Sigmoid colon (tissue), 4 donors: ENCODE data around the gene NAP1L4.

Experiments used
- EP300 ChIP-seq, 4 donors: sonication (generic); formaldehyde crosslinking; IDR thresholded peaks; one replicate each; pipeline ENCODE4 v1.6.1; 2017; ENCODE audit warnings: antibody characterized with exemption in 4 of 4
- POLR2A ChIP-seq, 2 donors: fragments of 450-650 bp; IDR thresholded peaks; one replicate each; pipeline ENCODE4 v1.6.1; 2016; ENCODE audit warnings: antibody characterized with exemption in 2 of 2, mild to moderate bottlenecking in 2 of 2, moderate library complexity in 2 of 2
- POLR2AphosphoS5 ChIP-seq, 4 donors: sonication (generic); formaldehyde crosslinking; IDR thresholded peaks; one replicate each; pipeline ENCODE4 v1.6.1; 2017; ENCODE audit warnings: antibody characterized with exemption in 4 of 4
- TF ChIP-seq, protein P1 (sequence below), 4 experiments: fragments of 450-650 bp in 3 of 4; fragments of 200-600 bp in 1 of 4; IDR thresholded peaks; one replicate each; pipeline ENCODE4 v1.5.1; 2016 to 2019; ENCODE audit warnings: antibody characterized with exemption in 4 of 4, mild to moderate bottlenecking in 3 of 4, moderate library complexity in 2 of 4

DNA sequence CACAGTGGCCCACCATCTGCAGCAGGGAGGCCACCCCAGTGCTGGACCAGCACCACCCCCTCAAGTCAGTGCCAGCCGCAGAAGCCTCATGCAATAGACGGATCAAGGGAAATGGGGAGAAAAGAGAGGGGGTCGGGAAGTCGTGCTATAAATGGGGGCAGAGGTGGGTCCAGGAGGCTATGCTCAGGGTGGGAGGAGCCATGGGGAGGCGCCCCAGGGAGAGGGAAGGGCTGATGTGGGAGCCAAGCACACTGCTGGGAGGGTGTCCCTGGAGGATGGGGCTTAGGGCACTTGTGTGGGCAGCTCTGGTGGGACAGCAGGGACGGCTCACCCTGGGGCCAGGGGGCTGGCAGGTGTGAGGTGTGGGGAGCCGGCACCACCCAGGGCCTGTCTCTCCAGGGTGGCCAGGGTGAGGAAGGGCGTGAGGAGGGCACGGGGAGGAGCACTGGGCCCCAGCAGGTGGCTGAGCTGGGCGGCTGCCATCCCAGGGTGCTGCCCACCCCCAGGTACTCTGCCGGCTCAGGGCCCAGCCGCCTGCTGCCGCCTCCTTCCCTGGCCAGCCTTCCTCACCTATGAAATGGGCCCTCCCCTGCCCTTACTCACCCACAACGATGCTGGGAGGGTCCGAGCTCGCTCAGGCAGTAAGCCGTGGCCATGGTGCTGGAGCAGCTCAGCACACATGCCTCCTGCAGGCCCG lies 80.9 kb downstream of the NAP1L4 start:
- TF ChIP-seq, protein P1, sequence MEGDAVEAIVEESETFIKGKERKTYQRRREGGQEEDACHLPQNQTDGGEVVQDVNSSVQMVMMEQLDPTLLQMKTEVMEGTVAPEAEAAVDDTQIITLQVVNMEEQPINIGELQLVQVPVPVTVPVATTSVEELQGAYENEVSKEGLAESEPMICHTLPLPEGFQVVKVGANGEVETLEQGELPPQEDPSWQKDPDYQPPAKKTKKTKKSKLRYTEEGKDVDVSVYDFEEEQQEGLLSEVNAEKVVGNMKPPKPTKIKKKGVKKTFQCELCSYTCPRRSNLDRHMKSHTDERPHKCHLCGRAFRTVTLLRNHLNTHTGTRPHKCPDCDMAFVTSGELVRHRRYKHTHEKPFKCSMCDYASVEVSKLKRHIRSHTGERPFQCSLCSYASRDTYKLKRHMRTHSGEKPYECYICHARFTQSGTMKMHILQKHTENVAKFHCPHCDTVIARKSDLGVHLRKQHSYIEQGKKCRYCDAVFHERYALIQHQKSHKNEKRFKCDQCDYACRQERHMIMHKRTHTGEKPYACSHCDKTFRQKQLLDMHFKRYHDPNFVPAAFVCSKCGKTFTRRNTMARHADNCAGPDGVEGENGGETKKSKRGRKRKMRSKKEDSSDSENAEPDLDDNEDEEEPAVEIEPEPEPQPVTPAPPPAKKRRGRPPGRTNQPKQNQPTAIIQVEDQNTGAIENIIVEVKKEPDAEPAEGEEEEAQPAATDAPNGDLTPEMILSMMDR (IDR thresholded peaks at IDR 0.05): no peak
- TF ChIP-seq POLR2A (IDR thresholded peaks at IDR 0.05) (no peak), POLR2AphosphoS5 (IDR thresholded peaks at IDR 0.05) (no peak), EP300 (IDR thresholded peaks at IDR 0.05) (no peak)
